Right atrium auricular region (tissue), 2 donors: ENCODE results near the gene PLCL2. TPM values are rescaled to one million over a fixed set of nuclear protein-coding genes. Genes with fewer than 3 reads are reported as not detected.
A peak's percentile ranks its signal among the peaks of the same experiment; 100 is the strongest.

Experiments used
- DNase-seq: peaks from one replicate; pipeline ENCODE4 v3.0.0-alpha.2; 2019; ENCODE audit warnings: low spot score
- H3K27ac ChIP-seq, 2 donors: fragments of 200-600 bp; sonication (generic); 1 replicate in 1 of 2; 2 replicates in 1 of 2; pipeline ENCODE4 v1.5.1; 2016 to 2019
- H3K27me3 ChIP-seq, 2 donors: fragments of 200-600 bp; sonication (generic); one replicate each; pipeline versions ENCODE4 v1.5.1 to v1.6.0; 2017 to 2019
- H3K36me3 ChIP-seq: fragments of 200-600 bp; sonication (generic); one replicate; pipeline ENCODE4 v1.5.1; 2016
- H3K4me1 ChIP-seq, 2 donors: fragments of 200-600 bp; sonication (generic); one replicate each; pipeline versions ENCODE4 v1.5.1 to v1.6.0; 2017 to 2019
- H3K4me3 ChIP-seq, 2 donors: fragments of 200-600 bp; sonication (generic); 1 replicate in 1 of 2; 2 replicates in 1 of 2; pipeline ENCODE4 v1.5.1; 2017 to 2019; ENCODE audit warnings: mild to moderate bottlenecking in 1 of 2, moderate library complexity in 1 of 2
- H3K9me3 ChIP-seq, 2 donors: fragments of 200-600 bp; sonication (generic); one replicate each; pipeline ENCODE4 v1.5.1; 2019
- CTCF ChIP-seq, 2 donors: fragments of 200-600 bp; sonication (generic); IDR thresholded peaks; one replicate each; pipeline ENCODE4 v1.5.1; 2019; ENCODE audit warnings: antibody characterized with exemption in 2 of 2
- total RNA-seq, 2 donors: library from RNA; depleted of rRNA; stranded (reverse); fragments of >200 nt; gene quantifications; one replicate each; pipeline ENCODE4 v1.1.0, GENCODE V29; 2016

Gene PLCL2
- total RNA-seq, 2 donors from 2014 or later = 32.4 to 35.2 TPM

- DNase-seq = no peak
- no peak overlapping the region for H3K27ac ChIP-seq
- peaks cover 0 to 3% of the 10 kb centered on the region in 2 donors for H3K4me1 ChIP-seq
- H3K4me3 ChIP-seq = no peak overlapping the region
- H3K36me3 ChIP-seq = no peaks in the 10 kb centered on the region
- no peaks in the 10 kb centered on the region for H3K9me3 ChIP-seq
- no peaks in the 10 kb centered on the region for H3K27me3 ChIP-seq
- TF ChIP-seq CTCF (IDR thresholded peaks at IDR 0.05) = no peak
Observed at GRCh38 chr3:16877911-16878310, 6.8 kb upstream of the PLCL2 start.

GRCh38 chr3:16881896-16882630 lies 2.7 kb upstream of the PLCL2 start:
- H3K4me3 ChIP-seq = no peak overlapping the region
- no peak for TF ChIP-seq CTCF (IDR thresholded peaks at IDR 0.05)
- peak overlapping the region; percentile 96 to 97 for H3K27ac ChIP-seq
- no peak for DNase-seq
- H3K36me3 ChIP-seq = no peaks in the 10 kb centered on the region
- H3K4me1 ChIP-seq = peaks cover 0 to 18% of the 10 kb centered on the region in 2 donors
- no peaks in the 10 kb centered on the region for H3K9me3 ChIP-seq
- no peaks in the 10 kb centered on the region for H3K27me3 ChIP-seq

GRCh38 chr3:16883057-16883722 lies 1.6 kb upstream of the PLCL2 start:
- Histone ChIP-seq H3K4me1 (peaks cover 0 to 29% of the 10 kb centered on the region in 2 donors), H3K27me3 (no peaks in the 10 kb centered on the region), H3K9me3 (no peaks in the 10 kb centered on the region), H3K4me3 (peak overlapping the region in 1 of 2 donors; percentile 92), H3K36me3 (no peaks in the 10 kb centered on the region), H3K27ac (peak overlapping the region; percentile 96 to 97)
- no peak for DNase-seq
- no peak for TF ChIP-seq CTCF (IDR thresholded peaks at IDR 0.05)

GRCh38 chr3:16883723-16884083 lies 1.1 kb upstream of the PLCL2 start:
- DNase-seq = no peak
- Histone ChIP-seq H3K4me1 (peaks cover 0 to 34% of the 10 kb centered on the region in 2 donors), H3K27me3 (no peaks in the 10 kb centered on the region), H3K9me3 (no peaks in the 10 kb centered on the region), H3K36me3 (no peaks in the 10 kb centered on the region), H3K4me3 (peak overlapping the region; percentile 91 to 92), H3K27ac (peak overlapping the region; percentile 96 to 97)
- no peak for TF ChIP-seq CTCF (IDR thresholded peaks at IDR 0.05)

GRCh38 chr3:16884084-16884747 lies 539 bp upstream of the PLCL2 start:
- Histone ChIP-seq H3K4me1 (peaks cover 0 to 39% of the 10 kb centered on the region in 2 donors), H3K9me3 (no peaks in the 10 kb centered on the region), H3K27ac (peak overlapping the region; percentile 96 to 97), H3K27me3 (no peaks in the 10 kb centered on the region), H3K36me3 (no peaks in the 10 kb centered on the region), H3K4me3 (peak overlapping the region; percentile 91 to 92)
- DNase-seq = no peak
- peak; percentile 47 to 87 for TF ChIP-seq CTCF (IDR thresholded peaks at IDR 0.05)
